HepG2 (cell line): ENCODE data around the gene NAV2. TPM values are rescaled to one million over a fixed set of nuclear protein-coding genes. Genes with fewer than 3 reads are reported as not detected.

ENCODE experiments used
- ATAC-seq: fragments of 200-7000 bp; cut with Tn5 transposase; 3 replicates; pipeline ENCODE4 v1.9.1; 2020; ENCODE audit warnings: mild to moderate bottlenecking, moderate library complexity
- BruUV-seq: library from RNA; stranded (reverse); fragments of 400-500 nt; replicated peaks from 2 replicates; lab custom pipeline; 2021; lab: Mats Ljungman, UMichigan
- CTCF ChIA-PET: fragments of 300-600 bp; formaldehyde crosslinking; extraction: SDS; loops from one replicate; lab custom pipeline; 2021; ENCODE audit warnings: low total read pairs, inconsistent platforms, low intra/inter-chr PET ratio; lab: Yijun Ruan, JAX
- POLR2A ChIA-PET: fragments of 350-600 bp; sonication (Branson Sonifier 250); formaldehyde crosslinking; loops from one replicate; lab custom pipeline; 2020; ENCODE audit warnings: antibody characterized with exemption, inconsistent platforms; lab: Yijun Ruan, JAX
- DNase-seq: peaks from one replicate; pipeline ENCODE4 v3.0.0-alpha.2; 2015; ENCODE audit warnings: low spot score
- FAIRE-seq: peaks from 3 replicates; lab custom pipeline; 2011; peaks lifted over from hg19 to GRCh38; lab: Jason Lieb, UNC
- H2AFZ ChIP-seq: one replicate; pipeline ENCODE4 v1.6.1; 2011; ENCODE audit warnings: low read length, inconsistent platforms
- H3K27ac ChIP-seq: fragments of 300-600 bp; 3 replicates; pipeline ENCODE4 v1.8.0; 2011; ENCODE audit warnings: mixed run types, mild to moderate bottlenecking, mixed read lengths, low read length, inconsistent platforms; ENCODE audit not compliant: insufficient read depth; ENCODE audit errors: extremely low read length
- H3K27me3 ChIP-seq, 2 experiments: fragments of 200-600 bp in 1 of 2; 2 replicates in 1 of 2; 3 replicates in 1 of 2; pipeline versions ENCODE4 v1.6.0 to v1.8.0; 2011; ENCODE audit warnings: low read length in 2 of 2, mild to moderate bottlenecking in 2 of 2, moderate library complexity in 2 of 2, inconsistent platforms in 1 of 2; ENCODE audit not compliant: insufficient read depth in 2 of 2, control insufficient read depth in 1 of 2
- H3K36me3 ChIP-seq, 2 experiments: fragments of 200-600 bp in 1 of 2; replicated peaks in 1 of 2; 2 replicates in 1 of 2; 3 replicates in 1 of 2; pipeline versions ENCODE4 v1.5.1 to v1.8.0; 2011; ENCODE audit warnings: low read length in 2 of 2, inconsistent platforms in 1 of 2; ENCODE audit not compliant: insufficient read depth in 2 of 2, control insufficient read depth in 1 of 2
- H3K4me1 ChIP-seq: 2 replicates; pipeline ENCODE4 v1.5.1; 2012; ENCODE audit warnings: low read length, inconsistent platforms; ENCODE audit not compliant: insufficient read depth
- H3K4me2 ChIP-seq: 2 replicates; pipeline ENCODE4 v1.6.0; 2011; ENCODE audit warnings: low read depth, low read length, inconsistent platforms
- H3K4me3 ChIP-seq, 3 experiments: fragments of 200-600 bp in 1 of 3; sonication (generic), shearing (Covaris generic) in 1 of 3; replicated peaks in 1 of 3; 2 replicates each; pipeline ENCODE4 v1.5.1; 2011 to 2016; ENCODE audit warnings: low read length in 3 of 3, inconsistent platforms in 2 of 3, low read depth in 2 of 3, mild to moderate bottlenecking in 2 of 3, control low read depth in 1 of 3, mixed read lengths in 1 of 3; ENCODE audit not compliant: insufficient read depth in 1 of 3
- H3K79me2 ChIP-seq: one replicate; pipeline ENCODE4 v1.6.1; 2011; ENCODE audit warnings: low read length, inconsistent platforms; ENCODE audit not compliant: insufficient read depth
- H3K9ac ChIP-seq: 2 replicates; pipeline ENCODE4 v1.6.0; 2011; ENCODE audit warnings: mild to moderate bottlenecking, low read depth, low read length, inconsistent platforms; ENCODE audit not compliant: insufficient read depth
- H3K9me3 ChIP-seq: 2 replicates; pipeline ENCODE4 v1.5.1; 2012; ENCODE audit warnings: mild to moderate bottlenecking, low read length
- H4K20me1 ChIP-seq: 2 replicates; pipeline ENCODE4 v1.6.0; 2011; ENCODE audit warnings: inconsistent platforms, mild to moderate bottlenecking, low read length, moderate library complexity; ENCODE audit not compliant: insufficient read depth
- CHCHD3 ChIP-seq: sonication (generic); formaldehyde crosslinking; IDR thresholded peaks from 2 replicates; pipeline ENCODE4 v1.8.0; 2022; ENCODE audit warnings: mild to moderate bottlenecking, missing genetic modification reagents, moderate library complexity
- DDIT3 ChIP-seq: sonication (generic); formaldehyde crosslinking; IDR thresholded peaks from 2 replicates; pipeline ENCODE4 v1.4.0; 2020; ENCODE audit warnings: mild to moderate bottlenecking, missing genetic modification reagents
- ETV5 ChIP-seq: IDR thresholded peaks from 2 replicates; pipeline ENCODE4 v1.6.1; 2018; ENCODE audit warnings: missing biosample characterization, missing genetic modification reagents, inconsistent platforms, borderline replicate concordance
- GTF2F1 ChIP-seq: fragments of 150-350 bp; IDR thresholded peaks from 2 replicates; pipeline ENCODE4 v1.6.1; 2014; ENCODE audit warnings: low read length
- MAFF ChIP-seq: IDR thresholded peaks from 2 replicates; pipeline ENCODE4 v1.6.1; 2011; ENCODE audit warnings: low read depth, low read length, improper control_type of control experiment
- MYPOP ChIP-seq: sonication (generic); formaldehyde crosslinking; IDR thresholded peaks from 2 replicates; pipeline ENCODE4 v1.8.1; 2023; ENCODE audit warnings: mild to moderate bottlenecking, moderate library complexity, missing genetic modification reagents
- SMARCE1 ChIP-seq: fragments of 450-650 bp; IDR thresholded peaks from 2 replicates; pipeline ENCODE4 v1.6.1; 2017; ENCODE audit warnings: borderline replicate concordance
- SRSF1 ChIP-seq: fragments of 200-400 bp; formaldehyde crosslinking; optimal IDR thresholded peaks from 2 replicates; pipeline ENCODE3; 2017; ENCODE audit warnings: mild to moderate bottlenecking, low read depth, low read length, moderate library complexity
- TFAP4 ChIP-seq: sonication (generic); IDR thresholded peaks from 2 replicates; pipeline ENCODE4 v1.6.1; 2016; ENCODE audit warnings: low read depth, borderline replicate concordance
- ZNF326 ChIP-seq: sonication (generic); formaldehyde crosslinking; IDR thresholded peaks from 2 replicates; pipeline ENCODE4 v1.4.0; 2020; ENCODE audit warnings: missing genetic modification reagents, borderline replicate concordance
- ZNF512 ChIP-seq: sonication (generic); formaldehyde crosslinking; IDR thresholded peaks from 2 replicates; pipeline ENCODE4 v1.4.0; 2020; ENCODE audit warnings: mild to moderate bottlenecking, missing genetic modification reagents
- ZNF777 ChIP-seq: sonication (generic); formaldehyde crosslinking; IDR thresholded peaks from 2 replicates; pipeline ENCODE4 v1.4.0; 2020; ENCODE audit warnings: missing genetic modification reagents
- WGBS: methylation state at CpG from one replicate; pipeline ENCODE4 v1.1.6; 2017; ENCODE audit warnings: low lambda C conversion rate; 5-methylcytosine and 5-hydroxymethylcytosine counted together
- in situ Hi-C: cut with HindIII; loops from 2 replicates; pipeline ENCODE4 v1.10.0; 2017; ENCODE audit warnings: low pct_unique_long_range_greater_than_20kb; ENCODE audit not compliant: extremely low pct_ligation_motif_present
- intact Hi-C: fragments of 100-400 bp; cut with micrococcal nuclease; formaldehyde crosslinking; loops from one replicate; pipeline ENCODE4 v1.10.0; 2022; ENCODE audit not compliant: unreplicated experiment
- polyA plus RNA-seq, 8 experiments: library from polyadenylated mRNA; depleted of rRNA in 3 of 8; stranded (reverse) in 7 of 8; unstranded in 1 of 8; fragments of >200 nt; fragmentation: Illumina TruSeq in 4 of 8; extraction: Trizol in 4 of 8; gene quantifications; 2 replicates each; pipeline versions ENCODE4 v1.2.1 to v1.2.3, GENCODE V29; 2011 to 2016; ENCODE audit warnings: low read depth in 4 of 8, missing spikeins in 1 of 8, mixed read lengths in 1 of 8; ENCODE audit not compliant: insufficient read depth in 1 of 8
- total RNA-seq, 5 experiments: library from RNA; depleted of rRNA; stranded (reverse); fragments of >200 nt; fragmentation: Illumina TruSeq; extraction: Trizol; gene quantifications; 2 replicates each; pipeline ENCODE4 v1.2.3, GENCODE V29; 2016; ENCODE audit warnings: low read depth in 1 of 5
- TF ChIP-seq, protein P1 (sequence below), 2 experiments: sonication (generic) in 1 of 2; formaldehyde crosslinking in 1 of 2; IDR thresholded peaks; 2 replicates each; pipeline versions ENCODE4 v1.4.0 to v1.6.1; 2018 to 2020; ENCODE audit warnings: missing genetic modification reagents in 2 of 2, borderline replicate concordance in 1 of 2, low read depth in 1 of 2, mild to moderate bottlenecking in 1 of 2, missing biosample characterization in 1 of 2
- TF ChIP-seq, protein P2 (sequence below): sonication (generic); formaldehyde crosslinking; IDR thresholded peaks from 2 replicates; pipeline ENCODE4 v1.4.0; 2020; ENCODE audit warnings: missing genetic modification reagents

Gene NAV2
- total and polyA plus RNA-seq, 2 of the 13 experiments (the other 11 are each of a cell fraction or from before 2014, with no cell fraction given) = 9.3 to 34.6 TPM

DNA sequence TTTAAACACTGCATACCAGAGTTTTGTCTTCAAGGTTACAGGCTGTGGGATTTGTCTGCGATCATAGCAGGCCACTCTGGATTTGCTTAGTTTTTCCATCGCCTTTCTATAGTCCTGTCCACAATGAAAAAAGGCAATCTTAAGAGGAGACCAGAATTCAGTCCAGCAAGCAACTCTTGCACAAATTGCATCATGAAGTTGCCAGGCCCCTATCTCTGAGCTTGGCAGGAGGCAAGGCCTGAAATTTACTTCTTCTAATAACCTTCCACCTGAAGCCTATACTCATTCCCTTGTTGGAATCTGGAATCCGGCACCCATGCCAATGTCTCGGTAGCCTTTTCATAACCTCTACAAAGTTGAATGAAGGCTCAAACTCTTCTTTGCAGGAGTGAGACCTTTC is 100.1 kb downstream of the NAV2 start (continued):
- no peak for TF ChIP-seq ZNF512 (CRISPR knock-in tag)

DNA sequence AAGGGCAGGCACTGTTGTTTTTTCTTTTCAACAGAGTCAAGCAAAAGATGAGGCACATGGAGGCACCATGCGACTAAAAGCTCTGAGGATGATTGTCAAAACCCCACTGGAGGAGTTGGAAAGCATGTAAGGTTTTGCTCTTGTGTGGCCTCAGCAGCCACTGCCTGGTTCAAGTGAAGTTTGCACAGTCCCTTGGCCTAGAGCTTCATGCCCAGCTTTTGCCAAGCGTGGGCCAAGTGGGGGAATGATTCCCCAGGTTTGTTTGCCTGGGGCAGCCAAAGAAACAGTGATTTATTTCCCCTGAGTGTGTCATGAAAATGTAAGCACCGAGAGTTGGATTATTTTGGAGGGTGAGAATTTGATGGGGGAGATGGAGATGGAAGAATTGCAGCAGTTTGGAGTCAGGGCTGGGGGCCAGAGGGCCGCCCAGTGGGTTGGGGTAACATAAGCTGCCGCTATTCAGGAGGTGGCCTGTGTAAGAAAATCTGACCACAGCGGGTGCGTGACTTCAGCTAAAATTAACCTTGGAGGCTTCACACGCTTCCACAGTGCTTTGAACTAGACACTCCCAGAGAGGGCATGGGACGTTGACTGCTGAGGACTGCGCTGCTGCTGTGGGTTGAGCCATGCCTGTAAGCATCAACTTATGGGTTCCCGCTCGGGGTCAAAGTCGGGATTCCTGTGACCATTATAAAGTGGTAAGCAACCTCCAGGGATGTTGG is 100.7 kb downstream of the NAV2 start:
- FAIRE-seq (no peak), ATAC-seq (no peak), DNase-seq (no peak)
- ChIA-PET POLR2A (no interaction called here), CTCF (no interaction called here)
- no TSS peak for BruUV-seq
- WGBS = 30% methylated on average over 9 of the region's 13 CpGs
- H2AFZ ChIP-seq = no peak overlapping the region
- H3K9me3 ChIP-seq = no peaks in the 10 kb centered on the region
- H3K4me3 ChIP-seq = no peak overlapping the region
- no peak overlapping the region for H3K27ac ChIP-seq
- H3K79me2 ChIP-seq = no peaks in the 10 kb centered on the region
- intact Hi-C loops = no loop called here
- H3K27me3 ChIP-seq = peaks cover 1 to 20% of the 10 kb centered on the region in 2 experiments; a peak in 3 of 5 replicates
- H3K4me1 ChIP-seq = no peaks in the 10 kb centered on the region
- no peak overlapping the region for H3K9ac ChIP-seq
- in situ Hi-C loops = no loop called here
- H3K36me3 ChIP-seq = no peaks in the 10 kb centered on the region
- H4K20me1 ChIP-seq = no peaks in the 10 kb centered on the region
- H3K4me2 ChIP-seq = no peak overlapping the region
- TF ChIP-seq MYPOP = no peak
- TF ChIP-seq, protein P1, sequence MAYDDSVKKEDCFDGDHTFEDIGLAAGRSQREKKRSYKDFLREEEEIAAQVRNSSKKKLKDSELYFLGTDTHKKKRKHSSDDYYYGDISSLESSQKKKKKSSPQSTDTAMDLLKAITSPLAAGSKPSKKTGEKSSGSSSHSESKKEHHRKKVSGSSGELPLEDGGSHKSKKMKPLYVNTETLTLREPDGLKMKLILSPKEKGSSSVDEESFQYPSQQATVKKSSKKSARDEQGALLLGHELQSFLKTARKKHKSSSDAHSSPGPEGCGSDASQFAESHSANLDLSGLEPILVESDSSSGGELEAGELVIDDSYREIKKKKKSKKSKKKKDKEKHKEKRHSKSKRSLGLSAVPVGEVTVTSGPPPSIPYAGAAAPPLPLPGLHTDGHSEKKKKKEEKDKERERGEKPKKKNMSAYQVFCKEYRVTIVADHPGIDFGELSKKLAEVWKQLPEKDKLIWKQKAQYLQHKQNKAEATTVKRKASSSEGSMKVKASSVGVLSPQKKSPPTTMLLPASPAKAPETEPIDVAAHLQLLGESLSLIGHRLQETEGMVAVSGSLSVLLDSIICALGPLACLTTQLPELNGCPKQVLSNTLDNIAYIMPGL (CRISPR knock-in tag; IDR thresholded peaks at IDR 0.05; ENCODE audit: borderline replicate concordance in 1 of 2, low read depth in 1 of 2) = no peak
- TF ChIP-seq, protein P2, sequence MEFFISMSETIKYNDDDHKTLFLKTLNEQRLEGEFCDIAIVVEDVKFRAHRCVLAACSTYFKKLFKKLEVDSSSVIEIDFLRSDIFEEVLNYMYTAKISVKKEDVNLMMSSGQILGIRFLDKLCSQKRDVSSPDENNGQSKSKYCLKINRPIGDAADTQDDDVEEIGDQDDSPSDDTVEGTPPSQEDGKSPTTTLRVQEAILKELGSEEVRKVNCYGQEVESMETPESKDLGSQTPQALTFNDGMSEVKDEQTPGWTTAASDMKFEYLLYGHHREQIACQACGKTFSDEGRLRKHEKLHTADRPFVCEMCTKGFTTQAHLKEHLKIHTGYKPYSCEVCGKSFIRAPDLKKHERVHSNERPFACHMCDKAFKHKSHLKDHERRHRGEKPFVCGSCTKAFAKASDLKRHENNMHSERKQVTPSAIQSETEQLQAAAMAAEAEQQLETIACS (CRISPR knock-in tag) = no peak
- TF ChIP-seq ZNF777 (CRISPR knock-in tag) = no peak
- no peak for TF ChIP-seq ETV5
- TF ChIP-seq SMARCE1 = no peak
- TF ChIP-seq GTF2F1 = no peak
- TF ChIP-seq MAFF = no peak
- TF ChIP-seq CHCHD3 = no peak
- TF ChIP-seq SRSF1 = no peak
- no peak for TF ChIP-seq DDIT3
- no peak for TF ChIP-seq TFAP4
- no peak for TF ChIP-seq ZNF326
